Ureter (tissue), 1 donor: ENCODE measurements around the gene FAM149B1. TPM values are rescaled to one million over a fixed set of nuclear protein-coding genes. Genes with fewer than 3 reads are reported as not detected.
"Not testable (repeated sequence)": the region's sequence is repeated elsewhere in the genome, so short reads cannot be mapped to it uniquely, and the experiment has no call there.

Experiments
- DNase-seq: peaks from one replicate; pipeline ENCODE4 v3.0.0-alpha.2; 2020; ENCODE audit warnings: low spot score
- total RNA-seq: library from RNA; stranded (reverse); gene quantifications from one replicate; pipeline ENCODE4 v1.2.4, GENCODE V29; 2023
- donor health status: DM: yes; HTN: yes; CAD: no.

FAM149B1 gene
- total RNA-seq, 1 donor from 2014 or later = 32.9 TPM

DNA sequence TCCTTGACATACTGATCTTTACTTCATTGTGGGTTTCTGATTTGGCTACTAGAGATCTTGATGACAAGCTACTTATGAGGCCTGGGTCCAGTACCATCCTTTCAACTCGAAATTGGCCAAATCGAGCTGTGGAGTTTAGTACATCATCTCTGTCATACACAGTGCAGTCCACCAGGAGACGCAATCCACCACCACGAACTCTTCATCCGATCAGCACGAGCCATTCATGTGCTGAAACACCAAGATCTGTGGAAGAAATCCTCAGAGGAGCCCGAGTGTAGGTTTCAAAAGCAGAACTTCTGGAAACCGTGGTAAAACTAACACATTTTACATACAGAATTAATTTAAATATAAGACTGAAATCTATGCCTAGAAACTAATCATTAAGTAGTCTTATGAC lies 65.0 kb downstream of the FAM149B1 start:
- no peak for DNase-seq

DNA sequence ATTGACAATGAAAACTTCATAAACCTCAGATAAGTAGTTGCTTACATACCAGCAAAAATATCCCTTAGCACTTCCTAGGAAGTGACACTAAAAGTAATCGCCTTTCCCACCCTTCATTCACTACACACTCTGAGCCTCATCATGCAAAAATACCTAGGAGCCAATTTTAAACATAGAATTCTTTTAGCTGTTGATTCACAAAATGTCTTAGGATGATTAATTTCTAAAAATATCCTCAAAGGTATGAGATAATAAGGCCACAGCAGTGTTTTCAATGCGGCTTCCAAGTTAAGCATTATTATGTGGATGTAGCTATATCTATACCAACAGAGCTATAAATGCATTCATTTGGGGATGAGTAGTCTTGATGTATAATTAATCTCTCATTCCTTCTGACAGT lies 66.0 kb downstream of the FAM149B1 start:
- DNase-seq = no peak

GRCh38 chr10:73234695-73235094 lies 66.8 kb downstream of the FAM149B1 start:
- DNase-seq = no peak

DNA sequence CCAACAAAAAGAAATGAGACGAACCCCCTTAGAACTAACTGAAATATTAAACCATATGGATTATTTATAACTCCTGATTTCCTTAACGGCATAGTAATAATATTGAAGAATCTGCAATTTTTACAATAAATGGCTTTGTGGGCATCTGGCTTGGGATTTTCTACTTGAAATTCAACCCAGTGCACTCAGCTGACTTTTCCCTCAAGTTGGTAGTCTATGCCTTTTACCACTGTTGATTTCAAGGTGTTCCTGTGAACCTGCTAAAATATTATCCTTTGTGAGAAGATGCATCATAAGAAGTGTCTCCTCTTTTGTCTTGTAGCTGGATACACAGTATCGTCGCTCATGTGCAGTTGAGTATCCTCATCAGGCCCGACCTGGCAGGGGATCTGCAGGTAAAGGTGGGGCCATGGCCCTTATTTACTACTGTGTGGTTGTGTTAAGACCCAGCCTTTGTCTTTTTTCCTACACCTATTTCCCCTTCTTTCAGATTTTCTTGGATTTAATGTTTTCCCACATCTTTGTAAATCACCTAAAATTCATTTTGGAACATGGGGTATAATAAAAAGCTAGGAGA lies 71.2 kb downstream of the FAM149B1 start:
- DNase-seq = no peak

GRCh38 chr10:73239908-73240307 lies 72.0 kb downstream of the FAM149B1 start:
- DNase-seq = no peak

DNA sequence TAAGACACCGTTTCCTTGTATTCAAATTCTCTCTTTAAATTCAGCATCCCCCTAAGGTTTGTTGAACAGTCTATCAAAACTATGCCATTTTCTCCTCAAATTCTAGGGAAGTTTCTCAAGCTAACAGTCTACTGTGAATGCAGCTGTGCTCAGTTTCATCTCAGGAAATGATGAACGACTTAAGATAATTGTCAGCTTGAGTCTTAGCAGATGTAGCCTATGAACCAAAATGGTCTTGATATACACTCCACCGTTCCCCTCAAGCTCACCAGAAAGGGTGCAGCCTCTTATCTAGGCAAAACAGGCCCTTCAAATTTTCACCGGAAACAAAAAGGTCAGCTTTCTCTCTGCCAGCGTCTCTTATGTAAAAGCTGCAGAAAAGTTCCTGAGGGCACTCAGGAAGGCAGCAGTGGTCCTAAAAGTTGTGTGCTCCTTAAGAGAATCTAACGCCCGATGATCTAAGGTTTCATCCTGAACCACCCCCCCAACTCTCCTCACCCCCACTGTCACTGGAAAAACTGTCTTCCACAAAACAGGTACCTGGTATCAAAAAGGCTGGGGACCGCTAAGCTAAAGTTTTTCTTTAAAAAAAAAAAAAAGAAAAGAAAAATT lies 77.1 kb downstream of the FAM149B1 start:
- DNase-seq = no peak

GRCh38 chr10:73246322-73246645 lies 78.4 kb downstream of the FAM149B1 start:
- no peak for DNase-seq

DNA sequence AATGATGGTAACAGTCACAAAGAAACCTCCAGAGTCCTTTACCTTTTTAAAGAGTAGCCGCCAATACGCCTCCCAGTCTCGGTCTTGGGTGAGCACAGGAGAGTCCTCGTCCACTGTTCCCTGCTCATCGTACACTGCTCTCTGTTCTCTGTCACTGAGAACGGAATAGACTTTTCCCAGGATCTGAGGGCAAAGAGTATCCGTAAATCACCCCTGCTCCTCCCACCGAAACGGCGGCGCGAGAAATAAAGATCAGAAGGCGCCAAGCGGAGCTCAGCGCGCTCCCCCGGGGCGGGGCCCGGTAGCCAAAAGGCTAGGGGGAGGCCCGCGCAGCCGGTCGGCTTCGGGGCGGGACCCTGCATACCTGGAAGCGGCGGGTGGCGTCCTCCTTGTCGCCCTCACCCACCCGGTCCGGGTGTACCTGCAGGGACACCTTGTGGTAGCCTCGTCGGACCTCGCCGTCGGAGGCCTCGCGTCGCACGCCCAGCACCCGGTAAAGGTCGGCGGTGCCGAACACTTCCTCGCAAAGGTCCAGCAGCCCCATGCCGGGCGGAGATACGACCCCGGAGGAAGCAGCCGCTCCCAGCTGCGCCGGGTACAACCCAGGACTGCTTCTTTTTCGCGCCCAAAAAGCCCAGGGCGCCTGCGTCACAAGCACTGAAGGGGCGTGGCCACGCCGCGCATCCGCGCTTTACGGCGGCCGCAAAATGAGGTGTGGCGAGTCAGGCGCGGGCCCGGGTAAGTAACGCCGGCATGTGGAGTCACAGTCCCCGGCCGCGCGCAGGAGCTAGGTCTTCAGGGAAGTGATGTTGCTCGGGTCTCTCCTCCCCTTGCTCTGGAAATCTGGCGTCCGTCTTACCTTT lies 79.0 kb downstream of the FAM149B1 start, which contains the start of gene DNAJC9:
Gene DNAJC9, minus strand, starts transcription at position 610 of the 863 bp plus-strand sequence. Its CDS starts 66 bp downstream, at position 544.
- peak; percentile 96 for DNase-seq

DNA sequence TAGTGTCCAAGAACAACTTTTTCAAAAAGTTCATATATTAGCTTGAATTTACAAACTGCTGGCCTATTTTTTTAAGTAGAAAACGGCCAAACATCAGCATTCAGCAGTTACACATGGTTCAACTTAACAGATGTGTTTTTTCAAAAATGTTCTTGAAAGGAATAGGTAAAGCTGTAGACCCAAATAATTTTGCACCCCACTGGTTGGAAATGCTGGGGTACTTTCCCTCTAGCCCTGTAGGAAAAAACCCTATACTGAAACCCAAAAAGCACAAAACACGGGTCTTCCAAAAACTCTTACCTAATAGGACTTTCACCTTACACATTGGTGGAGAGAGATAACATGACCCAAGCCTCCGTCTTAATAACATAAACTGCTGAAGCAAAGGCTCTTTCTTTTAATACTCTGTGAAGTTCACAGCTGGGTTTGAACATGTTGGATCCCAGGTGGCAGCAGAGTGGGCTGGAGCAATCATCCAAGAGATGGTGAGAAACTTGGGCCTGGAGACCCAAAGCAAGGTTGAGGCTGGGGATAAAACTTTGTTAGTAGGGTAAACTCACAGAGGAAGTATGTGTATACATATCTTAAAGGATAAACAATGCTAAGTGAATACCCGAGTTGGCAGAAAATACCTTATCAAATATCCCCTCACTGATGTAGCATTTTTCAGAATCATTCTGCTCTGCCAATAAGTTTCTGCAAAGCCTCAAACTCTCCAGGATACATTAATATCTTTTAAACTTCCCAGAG lies 79.8 kb downstream of the FAM149B1 start:
- DNase-seq = no peak

DNA sequence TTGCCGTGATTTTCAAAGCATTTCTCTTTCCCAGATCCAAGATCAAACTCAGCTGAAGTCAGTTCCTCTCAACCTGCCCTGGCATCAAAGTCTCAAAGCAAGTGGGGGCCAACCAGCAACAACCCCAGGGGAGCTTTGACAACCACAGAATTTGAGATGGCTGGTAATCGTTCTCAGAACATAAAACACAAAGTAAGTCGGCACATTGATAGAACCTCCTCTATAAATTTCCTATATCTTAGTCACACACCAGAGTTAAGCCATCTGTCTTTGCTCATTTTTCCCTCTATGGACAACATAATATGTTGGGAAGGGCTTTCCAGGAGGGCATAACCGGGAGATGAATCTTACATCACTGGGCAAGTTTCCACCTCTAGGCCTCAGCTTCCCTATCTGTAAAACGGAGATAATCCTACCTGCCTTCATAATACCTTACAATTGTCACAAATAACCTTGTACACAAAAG lies 80.4 kb downstream of the FAM149B1 start:
- DNase-seq = no peak

- no peak for DNase-seq
These were observed 83.9 kb downstream of the FAM149B1 start for GRCh38 chr10:73251683-73252444.

DNA sequence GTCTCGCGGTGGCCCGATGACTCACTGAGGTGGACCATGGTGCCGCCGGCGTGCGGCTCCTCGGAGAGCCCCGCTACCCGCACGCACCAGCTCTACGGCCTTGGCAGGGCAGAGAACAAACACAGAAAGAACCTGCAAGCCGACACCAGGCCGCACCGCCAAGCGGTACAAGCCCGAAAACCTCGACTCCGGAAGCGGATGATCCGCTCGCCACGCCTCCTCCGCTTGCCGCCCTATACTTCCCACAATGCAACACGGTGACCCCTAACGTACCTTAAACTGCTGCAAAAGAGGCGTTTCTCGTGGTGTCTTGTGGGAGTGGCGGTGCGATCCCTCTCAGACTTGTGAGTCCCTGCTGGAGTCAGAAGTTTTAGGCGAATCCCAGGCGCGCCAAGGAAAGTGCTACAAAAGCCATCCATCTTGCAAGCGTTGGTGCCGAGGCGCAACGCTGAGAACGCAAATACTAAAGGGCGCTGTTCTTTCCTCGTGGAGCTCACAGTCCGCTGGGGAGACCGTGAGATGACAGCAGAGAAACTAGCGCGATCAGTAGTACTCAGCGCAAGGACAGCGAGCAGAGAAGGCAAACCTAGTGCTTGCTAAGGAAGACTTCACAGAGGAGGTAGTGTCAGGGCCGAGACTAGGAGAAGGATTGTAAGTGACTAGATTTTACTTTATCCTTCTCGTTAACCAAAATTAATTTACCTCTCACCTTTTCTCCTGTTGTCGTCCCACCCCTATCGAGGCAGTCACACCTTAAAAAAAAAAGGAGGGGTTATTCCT lies 84.7 kb downstream of the FAM149B1 start, which contains the start of gene MRPS16:
Gene MRPS16, minus strand, starts transcription at position 200 of the 780 bp plus-strand sequence. Its CDS starts 162 bp downstream, at position 38.
- peak; percentile 96 for DNase-seq

- no peak for DNase-seq
These were observed 85.3 kb downstream of the FAM149B1 start for GRCh38 chr10:73253225-73253555.

- not testable (repeated sequence) for DNase-seq
These were observed 90.7 kb downstream of the FAM149B1 start for GRCh38 chr10:73258612-73259011.

GRCh38 chr10:73261362-73261995 lies 93.6 kb downstream of the FAM149B1 start:
- no peak for DNase-seq

DNA sequence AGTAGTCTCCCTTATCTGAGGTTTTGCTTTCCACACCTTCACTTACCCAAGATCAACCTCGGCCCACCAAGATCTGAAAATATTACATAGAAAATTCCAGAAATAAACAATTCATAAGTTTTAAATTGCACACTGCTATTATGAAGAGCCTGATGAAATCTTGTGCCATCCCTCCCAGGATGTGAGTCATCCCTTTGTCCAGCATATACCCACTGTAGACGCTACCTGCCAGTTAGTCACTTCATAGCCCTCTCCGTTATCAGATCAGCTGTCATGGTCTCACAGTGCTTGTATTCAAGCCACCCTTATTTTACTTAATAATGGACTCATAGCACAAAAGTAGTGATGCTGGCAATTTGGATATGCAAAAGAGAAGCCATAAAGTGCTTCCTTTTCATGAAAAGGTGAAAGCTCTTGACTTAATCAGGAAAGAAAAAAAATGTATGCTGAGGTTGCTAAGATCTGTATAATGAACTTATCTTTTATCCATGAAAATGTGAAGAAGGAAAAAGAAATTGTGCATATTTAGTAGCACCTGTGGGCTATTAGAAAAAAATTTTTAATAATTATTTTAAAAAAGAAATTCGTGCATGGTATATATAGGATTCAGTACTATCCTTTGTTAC lies 94.3 kb downstream of the FAM149B1 start:
- DNase-seq = no peak

DNA sequence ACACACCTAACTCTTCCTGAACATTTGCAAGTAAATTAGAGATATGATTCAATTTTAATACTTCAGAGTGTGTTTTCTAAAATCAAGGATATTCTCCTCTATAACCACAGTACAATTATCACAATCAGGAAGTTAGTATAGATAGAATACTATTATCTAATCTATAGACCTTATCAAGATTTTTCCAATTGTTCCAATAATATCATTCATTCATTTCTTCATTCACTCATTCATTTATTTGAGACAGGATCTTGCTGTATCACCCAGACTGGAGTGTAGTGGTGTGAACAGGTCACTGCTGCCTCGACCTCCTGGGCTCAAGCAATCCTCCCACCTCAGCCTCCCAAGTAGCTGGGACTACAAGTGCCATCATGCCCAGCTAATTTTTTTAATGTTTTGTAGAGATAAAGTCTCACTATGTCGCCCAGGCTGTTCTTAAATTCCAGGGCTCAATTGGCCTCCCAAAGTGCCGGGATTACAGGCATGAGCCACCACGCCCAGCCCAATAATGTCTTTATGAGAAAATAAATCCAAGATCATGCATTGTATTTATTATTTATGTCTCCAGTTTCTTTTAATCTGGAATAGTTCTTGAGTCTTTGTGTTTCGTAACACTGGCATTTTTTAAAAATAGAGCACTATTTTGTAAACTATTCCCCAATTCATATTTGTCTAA lies 95.1 kb downstream of the FAM149B1 start:
- no peak for DNase-seq

- DNase-seq = no peak
These were observed 95.9 kb downstream of the FAM149B1 start for GRCh38 chr10:73263693-73264347.
